Peyer's patch (tissue), 4 donors: Measurements from ENCODE around the gene VILL.

Experiments used
- CTCF ChIP-seq, 6 experiments: fragments of 450-650 bp in 4 of 6; fragments of 200-600 bp in 2 of 6; sonication (generic) in 1 of 6; IDR thresholded peaks; one replicate each; pipeline ENCODE4 v1.5.1; 2017 to 2019; ENCODE audit warnings: antibody characterized with exemption in 6 of 6, mild to moderate bottlenecking in 3 of 6, moderate library complexity in 1 of 6
- POLR2A ChIP-seq, 2 donors: fragments of 450-650 bp; IDR thresholded peaks; one replicate each; pipeline ENCODE4 v1.5.1; 2017; ENCODE audit warnings: antibody characterized with exemption in 2 of 2, mild to moderate bottlenecking in 2 of 2, moderate library complexity in 2 of 2

DNA sequence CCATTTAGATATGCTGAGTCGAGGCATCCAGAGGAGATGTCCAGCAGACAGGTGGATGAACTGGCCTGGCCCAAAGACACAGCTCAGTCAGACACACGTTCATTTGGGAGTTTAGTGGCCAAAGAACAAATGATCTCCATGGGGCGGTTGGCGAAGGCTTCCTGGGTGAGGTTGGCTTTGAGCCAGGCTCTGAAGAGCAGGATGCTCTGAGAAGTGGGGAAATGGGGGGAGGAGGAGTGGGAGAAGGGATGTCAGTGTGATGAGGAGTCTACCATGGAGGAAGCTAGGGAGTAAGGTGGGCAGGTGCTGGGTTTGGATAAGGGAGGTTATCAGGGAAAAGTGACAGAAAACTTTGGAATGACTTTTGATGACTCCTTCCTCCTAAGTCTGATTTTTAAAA, 47.5 kb upstream of the VILL start:
- no peak for TF ChIP-seq CTCF (IDR thresholded peaks at IDR 0.05)
- TF ChIP-seq POLR2A (IDR thresholded peaks at IDR 0.05): no peak
